ENCODE results near the gene LOC101059915.
"Not testable (repeated sequence)": the region's sequence is repeated elsewhere in the genome, so short reads cannot be mapped to it uniquely, and the experiment has no call there.

Gene LOC101059915

DNA sequence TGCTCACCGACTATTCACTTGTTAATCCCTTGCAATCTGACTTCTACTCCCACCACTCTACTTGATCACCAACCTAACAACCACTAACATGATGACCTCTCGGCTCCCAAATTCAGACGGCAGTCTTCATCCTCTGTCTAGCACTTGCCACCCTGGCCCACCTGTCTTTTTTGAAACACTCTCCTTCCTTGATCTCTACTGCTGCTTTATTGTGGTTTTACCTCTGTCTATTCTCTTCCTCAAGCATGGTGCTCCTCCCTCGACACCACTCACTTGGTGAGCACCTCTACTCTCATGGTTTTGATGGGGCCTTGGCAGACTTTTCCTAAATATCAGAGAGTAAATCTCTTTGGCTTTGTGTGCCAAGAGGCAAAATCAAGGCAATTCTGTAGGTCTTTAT, 27.3 kb upstream of the LOC101059915 start:
- Histone ChIP-seq H3K27me3 (no peaks in the 10 kb centered on the region), H3K4me3 (no peak overlapping the region), H3K36me3 (no peaks in the 10 kb centered on the region), H3K9ac (ENCODE audit: low read depth in 2 of 2, low read length in 2 of 2) (no peak overlapping the region), H3K9me3 (no peaks in the 10 kb centered on the region), H3K4me1 (no peaks in the 10 kb centered on the region), H3K27ac (no peak overlapping the region)
- no peak for DNase-seq
- TF ChIP-seq, protein P1, sequence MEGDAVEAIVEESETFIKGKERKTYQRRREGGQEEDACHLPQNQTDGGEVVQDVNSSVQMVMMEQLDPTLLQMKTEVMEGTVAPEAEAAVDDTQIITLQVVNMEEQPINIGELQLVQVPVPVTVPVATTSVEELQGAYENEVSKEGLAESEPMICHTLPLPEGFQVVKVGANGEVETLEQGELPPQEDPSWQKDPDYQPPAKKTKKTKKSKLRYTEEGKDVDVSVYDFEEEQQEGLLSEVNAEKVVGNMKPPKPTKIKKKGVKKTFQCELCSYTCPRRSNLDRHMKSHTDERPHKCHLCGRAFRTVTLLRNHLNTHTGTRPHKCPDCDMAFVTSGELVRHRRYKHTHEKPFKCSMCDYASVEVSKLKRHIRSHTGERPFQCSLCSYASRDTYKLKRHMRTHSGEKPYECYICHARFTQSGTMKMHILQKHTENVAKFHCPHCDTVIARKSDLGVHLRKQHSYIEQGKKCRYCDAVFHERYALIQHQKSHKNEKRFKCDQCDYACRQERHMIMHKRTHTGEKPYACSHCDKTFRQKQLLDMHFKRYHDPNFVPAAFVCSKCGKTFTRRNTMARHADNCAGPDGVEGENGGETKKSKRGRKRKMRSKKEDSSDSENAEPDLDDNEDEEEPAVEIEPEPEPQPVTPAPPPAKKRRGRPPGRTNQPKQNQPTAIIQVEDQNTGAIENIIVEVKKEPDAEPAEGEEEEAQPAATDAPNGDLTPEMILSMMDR (IDR thresholded peaks at IDR 0.05): no peak
- intact Hi-C loops (cut with DNase I): no loop called here

DNA sequence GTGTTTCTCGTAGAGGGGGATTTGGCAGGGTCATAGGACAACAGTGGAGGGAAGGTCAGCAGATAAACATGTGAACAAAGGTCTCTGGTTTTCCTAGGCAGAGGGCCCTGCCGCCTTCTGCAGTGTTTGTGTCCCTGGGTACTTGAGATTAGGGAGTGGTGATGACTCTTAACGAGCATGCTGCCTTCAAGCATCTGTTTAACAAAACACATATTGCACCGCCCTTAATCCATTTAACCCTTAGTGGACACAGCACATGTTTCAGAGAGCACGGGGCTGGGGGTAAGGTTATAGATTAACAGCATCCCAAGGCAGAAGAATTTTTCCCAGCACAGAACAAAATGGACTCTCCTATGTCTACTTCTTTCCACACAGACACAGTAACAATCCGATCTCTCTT, 22.9 kb upstream of the LOC101059915 start:
- H3K27ac ChIP-seq; H3K4me3 ChIP-seq; DNase-seq; intact Hi-C loops (cut with DNase I); H3K9ac ChIP-seq (ENCODE audit: low read depth in 2 of 2, low read length in 2 of 2); H3K36me3 ChIP-seq; H3K9me3 ChIP-seq; H3K27me3 ChIP-seq; H3K4me1 ChIP-seq: not testable (repeated sequence)

DNA sequence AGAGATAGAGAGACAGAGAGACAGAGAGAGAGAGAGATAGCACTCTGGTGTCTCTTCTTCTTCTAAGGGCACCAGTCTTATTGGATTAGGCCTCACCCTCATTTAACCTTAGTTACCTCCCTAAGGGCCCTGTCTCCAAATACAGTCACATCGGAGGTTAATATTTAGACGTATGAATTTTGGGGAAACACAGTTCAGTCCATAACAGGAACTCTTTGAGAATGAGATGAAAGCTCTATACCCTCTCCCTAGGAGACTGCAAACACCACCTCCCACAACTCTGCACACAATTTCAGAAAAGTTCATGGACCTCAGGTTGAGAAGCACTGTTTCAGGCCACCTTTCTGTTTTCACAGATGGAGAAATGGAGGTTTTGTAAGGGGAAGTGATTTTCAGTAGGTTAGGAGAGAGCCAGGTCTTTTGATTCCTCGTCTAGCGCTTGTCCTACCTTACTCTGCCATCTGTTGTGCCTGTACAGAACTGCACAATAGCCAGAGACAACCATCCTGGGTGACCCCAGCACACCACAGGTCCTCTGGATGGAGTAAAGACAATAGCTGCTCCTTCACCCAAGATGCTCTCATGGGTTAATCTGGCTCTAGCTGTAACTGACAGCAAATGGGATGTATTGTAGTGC, 16.9 kb upstream of the LOC101059915 start:
- H3K27ac ChIP-seq: no peak overlapping the region
- peak; percentile 41 for DNase-seq
- no peaks in the 10 kb centered on the region for H3K4me1 ChIP-seq
- H3K27me3 ChIP-seq: no peaks in the 10 kb centered on the region
- TF ChIP-seq, protein P1 (IDR thresholded peaks at IDR 0.05): no peak
- no peaks in the 10 kb centered on the region for H3K36me3 ChIP-seq
- intact Hi-C loops (cut with DNase I): loop anchor here (5.0 kb wide), 2 partner anchors 33 to 218 kb away; partner anchors contain the start of gene CXCR3
- H3K4me3 ChIP-seq: no peak overlapping the region
- no peaks in the 10 kb centered on the region for H3K9me3 ChIP-seq
- H3K9ac ChIP-seq (ENCODE audit: low read depth in 2 of 2, low read length in 2 of 2): no peak overlapping the region

DNA sequence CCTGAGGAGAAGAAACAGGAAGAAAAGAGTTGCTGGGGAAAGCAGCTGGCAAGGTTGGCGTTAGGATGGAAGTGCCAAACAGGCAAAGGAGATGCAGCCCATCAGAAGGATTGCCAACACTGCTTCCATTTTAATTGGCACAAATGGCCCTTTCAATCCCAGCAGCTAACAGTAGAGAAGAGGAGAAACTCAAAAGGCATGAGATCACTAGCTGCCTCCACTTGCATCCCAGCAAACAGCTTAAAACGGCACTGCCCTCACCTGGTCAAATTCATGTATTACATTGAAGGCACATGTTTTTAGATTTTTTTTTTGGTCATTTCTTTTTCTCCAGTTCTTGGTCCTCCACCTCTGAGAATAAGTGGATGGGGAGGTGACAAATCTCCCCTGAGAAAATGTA, 14.9 kb upstream of the LOC101059915 start:
- intact Hi-C loops (cut with DNase I): loop anchor here (5.0 kb wide), 2 partner anchors 35 to 220 kb away; partner anchors contain the start of gene CXCR3
- Histone ChIP-seq H3K9me3 (no peaks in the 10 kb centered on the region), H3K4me3 (no peak overlapping the region), H3K4me1 (no peaks in the 10 kb centered on the region), H3K27ac (no peak overlapping the region), H3K9ac (ENCODE audit: low read depth in 2 of 2, low read length in 2 of 2) (no peak overlapping the region), H3K36me3 (no peaks in the 10 kb centered on the region), H3K27me3 (no peaks in the 10 kb centered on the region)
- DNase-seq: peak; percentile 65
- TF ChIP-seq, protein P1 (IDR thresholded peaks at IDR 0.05): peak; percentile 61

DNA sequence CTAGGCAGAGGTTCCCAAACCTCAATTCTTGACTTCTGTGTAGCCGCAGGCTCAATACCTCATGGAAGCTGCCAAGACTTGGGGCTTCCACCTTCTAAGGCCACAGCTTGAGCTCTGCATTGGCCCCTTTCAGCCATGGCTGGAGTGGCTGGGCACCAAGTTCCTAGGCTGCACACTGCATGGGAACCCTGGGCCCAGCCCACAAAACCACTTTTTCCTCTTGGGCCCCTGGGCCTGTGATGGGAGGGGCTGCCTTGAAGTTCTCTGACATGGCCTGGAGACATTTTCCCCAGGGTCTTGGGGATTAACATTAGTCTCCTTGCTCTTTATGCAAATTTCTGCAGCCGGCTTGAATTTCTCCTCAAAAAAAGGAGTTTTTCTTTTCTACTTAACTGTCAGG, 14.0 kb upstream of the LOC101059915 start:
- Histone ChIP-seq H3K4me1 (no peaks in the 10 kb centered on the region), H3K9me3 (no peaks in the 10 kb centered on the region), H3K36me3 (no peaks in the 10 kb centered on the region), H3K27ac (no peak overlapping the region), H3K4me3 (no peak overlapping the region), H3K27me3 (no peaks in the 10 kb centered on the region), H3K9ac (ENCODE audit: low read depth in 2 of 2, low read length in 2 of 2) (no peak overlapping the region)
- intact Hi-C loops (cut with DNase I): loop anchor here (5.0 kb wide), 2 partner anchors 36 to 221 kb away; partner anchors contain the start of gene CXCR3
- no peak for DNase-seq
- TF ChIP-seq, protein P1 (IDR thresholded peaks at IDR 0.05): no peak

DNA sequence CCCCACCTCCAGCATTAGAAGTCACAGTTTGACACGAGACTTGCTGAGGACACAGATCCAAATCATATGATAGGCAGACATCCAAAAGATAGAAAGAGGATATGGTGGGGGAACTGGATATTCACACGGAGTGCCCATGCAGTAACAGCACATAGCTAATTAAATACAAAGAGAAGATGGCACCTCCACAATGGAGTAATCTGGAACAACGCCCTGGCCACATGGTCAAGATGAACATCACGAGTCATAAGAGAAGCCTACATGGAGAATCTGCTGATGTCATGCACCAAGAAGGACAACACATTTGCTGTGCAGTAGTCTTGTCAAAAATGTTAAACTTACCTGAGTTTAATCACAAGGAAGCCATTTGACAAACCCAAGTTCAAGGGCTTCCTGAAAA, 10.1 kb upstream of the LOC101059915 start:
- H3K4me3 ChIP-seq: no peak overlapping the region
- no peak overlapping the region for H3K27ac ChIP-seq
- H3K9ac ChIP-seq (ENCODE audit: low read depth in 2 of 2, low read length in 2 of 2): no peak overlapping the region
- intact Hi-C loops (cut with DNase I): no loop called here
- H3K27me3 ChIP-seq: no peaks in the 10 kb centered on the region
- DNase-seq: no peak
- no peaks in the 10 kb centered on the region for H3K36me3 ChIP-seq
- TF ChIP-seq, protein P1 (IDR thresholded peaks at IDR 0.05): no peak
- no peaks in the 10 kb centered on the region for H3K9me3 ChIP-seq
- no peaks in the 10 kb centered on the region for H3K4me1 ChIP-seq
